Fibroblast of skin of right quadriceps (primary cell): ENCODE measurements around the gene PCDHA3.
"Not testable (repeated sequence)": the region's sequence is repeated elsewhere in the genome, so short reads cannot be mapped to it uniquely, and the experiment has no call there.

Source experiments
- DNase-seq: peaks from one replicate; pipeline ENCODE4 v3.0.0-alpha.2; 2013

Gene PCDHA3

GRCh38 chr5:140800816-140801493 lies at the start of gene PCDHA3:
Gene PCDHA3, plus strand, starts transcription at chr5:140801057.
- peak; percentile 4 for DNase-seq

DNA sequence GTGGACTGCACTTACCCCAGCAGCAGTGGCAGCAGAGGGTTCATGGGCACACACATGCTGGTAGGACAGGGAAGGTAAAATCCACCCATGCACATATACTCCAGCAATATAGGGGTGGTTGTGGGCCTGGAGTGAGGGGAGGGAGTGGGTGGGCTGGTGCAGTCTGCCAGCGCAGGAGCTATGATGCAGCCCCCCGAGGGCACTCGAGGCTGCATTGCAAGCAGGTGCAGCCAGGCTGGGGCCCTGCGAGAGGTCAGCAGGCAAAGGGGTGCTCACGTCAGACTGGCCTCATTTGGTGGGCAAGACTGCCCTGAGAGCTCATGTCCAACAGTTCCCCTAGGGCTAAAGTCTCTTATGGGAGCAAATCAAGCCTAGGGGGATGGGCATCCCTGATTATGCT lies 47.3 kb upstream of the PCDHA3 start:
- DNase-seq, result no peak

DNA sequence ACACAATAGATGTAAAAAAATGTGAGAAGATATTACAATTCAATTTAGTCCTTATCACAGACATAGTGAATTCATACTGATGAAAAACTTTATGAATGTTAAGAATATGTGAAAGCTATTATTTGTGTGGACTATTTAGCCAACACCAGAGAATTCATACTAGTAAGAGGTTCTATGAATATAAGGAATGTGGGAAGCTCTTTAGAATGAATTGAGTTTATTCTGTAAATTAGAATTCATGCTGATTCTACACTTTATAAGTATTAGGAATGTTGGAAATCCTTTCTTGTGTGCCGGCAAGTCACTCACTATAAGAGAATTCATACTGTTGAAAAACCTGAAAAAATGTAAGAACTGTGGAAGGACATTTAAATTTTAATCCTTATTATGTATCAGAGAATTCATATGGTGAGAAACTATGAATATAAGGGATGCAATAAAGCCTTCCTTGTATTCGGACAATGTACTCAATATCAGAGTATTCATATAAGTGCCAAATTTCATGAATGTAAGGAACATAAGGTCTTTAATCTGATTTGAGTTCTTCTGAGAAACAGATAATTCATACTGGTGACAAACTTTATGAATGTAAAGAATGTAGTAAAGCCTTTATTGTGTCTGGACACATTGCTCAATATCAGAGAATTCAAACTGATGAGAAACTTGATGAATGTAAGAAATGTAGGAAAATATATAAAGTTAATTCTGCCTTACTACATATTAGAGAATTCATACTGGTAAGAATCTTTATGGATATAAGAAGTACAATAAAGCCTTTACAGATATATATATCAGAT lies 36.5 kb upstream of the PCDHA3 start:
- DNase-seq, result no peak

DNA sequence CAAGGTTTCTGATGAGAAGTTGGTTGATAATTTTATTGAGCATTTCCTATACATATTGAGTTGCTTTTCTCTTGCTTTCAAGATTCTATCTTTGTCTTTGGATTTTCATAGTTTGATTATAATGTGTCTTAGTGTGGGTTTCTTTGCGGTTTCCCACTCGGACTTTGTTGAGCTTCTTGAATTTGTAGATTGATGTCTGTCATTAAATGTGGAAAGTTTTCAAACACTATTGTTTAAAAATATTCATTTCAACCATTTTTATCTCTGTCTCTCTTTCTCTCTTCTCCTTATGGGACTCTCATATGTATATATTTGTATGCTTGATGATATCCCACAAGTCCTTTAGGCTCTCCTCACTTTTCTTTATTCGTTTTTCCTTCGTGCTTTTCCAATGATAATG lies 33.4 kb upstream of the PCDHA3 start:
- no peak for DNase-seq

GRCh38 chr5:140780512-140780911 lies 20.3 kb upstream of the PCDHA3 start:
- DNase-seq, result no peak

- no peak for DNase-seq
Observed at GRCh38 chr5:140785905-140786686, 14.8 kb upstream of the PCDHA3 start, which contains the start of gene PCDHA1. Gene PCDHA1, plus strand, starts transcription at chr5:140786140.

- DNase-seq, result not testable (repeated sequence)
Observed at GRCh38 chr5:140787422-140787821, 13.4 kb upstream of the PCDHA3 start.

- not testable (repeated sequence) for DNase-seq
Observed at GRCh38 chr5:140787849-140788504, 12.9 kb upstream of the PCDHA3 start.

DNA sequence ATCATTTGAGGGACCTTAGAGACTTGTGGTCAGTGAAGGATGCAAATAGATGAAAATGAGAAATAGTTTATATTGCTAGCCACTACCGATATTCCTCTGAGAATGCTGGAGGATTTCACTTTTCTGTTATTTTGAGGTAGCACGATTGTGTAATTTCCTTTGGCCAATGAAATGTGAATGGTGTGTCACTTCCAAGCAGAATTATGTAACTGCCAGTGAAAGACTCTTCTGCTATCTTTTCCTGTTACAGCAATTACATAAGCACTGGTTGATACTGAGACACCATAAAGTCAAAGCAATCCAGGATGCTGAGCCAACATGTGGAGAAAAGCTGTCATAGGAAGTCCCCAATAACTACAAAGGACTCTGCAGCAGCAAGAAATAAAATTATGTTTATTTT lies 9.8 kb upstream of the PCDHA3 start:
- no peak for DNase-seq

DNA sequence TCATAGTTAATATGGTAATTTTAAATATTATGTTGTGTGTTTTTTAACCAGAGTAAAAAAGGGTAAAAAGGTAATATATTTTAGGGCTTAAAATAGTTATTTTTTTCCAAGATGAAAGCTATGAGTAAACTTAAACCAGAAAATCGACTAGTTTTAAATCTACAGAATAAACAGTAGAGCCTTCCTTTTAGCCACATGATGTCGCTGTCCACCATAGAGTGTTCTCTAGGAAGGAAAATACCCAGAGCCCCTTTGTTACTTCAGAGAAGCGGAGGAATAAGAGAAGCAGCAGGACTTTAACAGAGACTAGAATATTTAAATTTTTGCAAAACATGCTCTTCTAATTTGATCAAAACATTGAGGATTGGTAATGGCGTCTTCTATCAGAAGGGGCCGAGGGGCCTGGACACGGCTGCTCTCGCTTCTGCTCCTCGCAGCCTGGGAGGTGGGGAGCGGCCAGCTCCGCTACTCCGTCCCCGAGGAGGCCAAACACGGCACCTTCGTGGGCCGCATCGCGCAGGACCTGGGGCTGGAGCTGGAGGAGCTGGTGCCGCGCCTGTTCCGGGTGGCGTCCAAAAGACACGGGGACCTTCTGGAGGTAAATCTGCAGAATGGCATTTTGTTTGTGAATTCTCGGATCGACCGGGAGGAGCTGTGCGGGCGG lies 6.1 kb upstream of the PCDHA3 start, which contains the start of gene PCDHA2:
PCDHA2 (plus strand) TSS at position 258 of the 664 bp plus-strand sequence.
- no peak for DNase-seq

GRCh38 chr5:140795259-140795641 lies 5.6 kb upstream of the PCDHA3 start:
- no peak for DNase-seq

DNA sequence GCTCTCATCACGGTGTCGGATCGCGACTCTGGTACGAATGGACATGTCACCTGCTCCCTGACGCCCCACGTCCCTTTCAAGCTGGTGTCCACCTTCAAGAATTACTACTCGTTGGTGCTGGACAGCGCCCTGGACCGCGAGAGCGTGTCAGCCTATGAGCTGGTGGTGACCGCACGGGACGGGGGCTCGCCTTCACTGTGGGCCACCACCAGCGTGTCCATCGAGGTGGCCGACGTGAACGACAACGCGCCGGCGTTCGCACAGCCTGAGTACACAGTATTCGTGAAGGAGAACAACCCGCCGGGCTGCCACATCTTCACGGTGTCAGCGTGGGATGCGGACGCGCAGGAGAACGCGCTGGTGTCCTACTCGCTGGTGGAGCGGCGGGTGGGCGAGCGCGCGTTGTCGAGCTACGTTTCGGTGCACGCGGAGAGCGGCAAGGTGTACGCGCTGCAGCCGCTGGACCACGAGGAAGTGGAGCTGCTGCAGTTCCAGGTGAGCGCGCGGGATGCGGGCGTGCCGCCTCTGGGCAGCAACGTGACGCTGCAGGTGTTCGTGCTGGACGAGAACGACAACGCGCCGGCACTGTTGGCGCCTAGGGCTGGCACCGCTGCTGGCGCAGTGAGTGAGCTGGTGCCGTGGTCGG lies 4.7 kb upstream of the PCDHA3 start:
- not testable (repeated sequence) for DNase-seq

DNA sequence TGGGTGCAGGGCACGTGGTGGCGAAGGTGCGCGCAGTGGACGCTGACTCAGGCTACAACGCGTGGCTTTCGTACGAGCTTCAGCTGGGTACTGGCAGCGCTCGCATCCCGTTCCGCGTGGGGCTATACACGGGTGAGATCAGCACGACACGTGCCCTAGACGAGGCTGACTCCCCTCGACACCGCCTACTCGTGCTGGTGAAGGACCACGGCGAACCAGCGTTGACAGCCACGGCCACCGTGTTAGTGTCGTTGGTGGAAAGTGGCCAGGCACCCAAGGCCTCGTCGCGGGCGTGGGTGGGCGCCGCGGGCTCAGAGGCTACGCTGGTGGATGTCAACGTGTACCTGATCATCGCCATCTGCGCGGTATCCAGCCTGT lies 4.2 kb upstream of the PCDHA3 start:
- no peak for DNase-seq

- DNase-seq, result no peak
Observed at GRCh38 chr5:140801494-140801841, 611 bp downstream of the PCDHA3 start.

- DNase-seq, result not testable (repeated sequence)
Observed at GRCh38 chr5:140802381-140802780, 1.5 kb downstream of the PCDHA3 start.

DNA sequence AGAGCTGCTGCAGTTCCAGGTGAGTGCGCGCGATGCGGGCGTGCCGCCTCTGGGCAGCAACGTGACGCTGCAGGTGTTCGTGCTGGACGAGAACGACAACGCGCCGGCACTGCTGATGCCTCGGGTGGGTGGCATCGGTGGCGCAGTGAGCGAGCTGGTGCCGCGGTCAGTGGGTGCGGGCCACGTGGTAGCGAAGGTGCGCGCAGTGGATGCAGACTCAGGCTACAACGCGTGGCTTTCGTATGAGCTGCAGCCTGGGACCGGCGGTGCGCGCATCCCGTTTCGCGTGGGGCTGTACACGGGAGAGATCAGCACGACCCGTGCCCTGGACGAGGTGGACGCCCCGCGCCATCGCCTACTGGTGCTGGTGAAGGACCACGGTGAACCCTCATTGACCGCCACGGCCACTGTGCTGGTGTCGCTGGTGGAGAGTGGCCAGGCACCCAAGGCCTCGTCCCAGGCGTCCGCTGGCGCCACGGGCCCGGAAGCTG lies 2.0 kb downstream of the PCDHA3 start:
- DNase-seq, result no peak

DNA sequence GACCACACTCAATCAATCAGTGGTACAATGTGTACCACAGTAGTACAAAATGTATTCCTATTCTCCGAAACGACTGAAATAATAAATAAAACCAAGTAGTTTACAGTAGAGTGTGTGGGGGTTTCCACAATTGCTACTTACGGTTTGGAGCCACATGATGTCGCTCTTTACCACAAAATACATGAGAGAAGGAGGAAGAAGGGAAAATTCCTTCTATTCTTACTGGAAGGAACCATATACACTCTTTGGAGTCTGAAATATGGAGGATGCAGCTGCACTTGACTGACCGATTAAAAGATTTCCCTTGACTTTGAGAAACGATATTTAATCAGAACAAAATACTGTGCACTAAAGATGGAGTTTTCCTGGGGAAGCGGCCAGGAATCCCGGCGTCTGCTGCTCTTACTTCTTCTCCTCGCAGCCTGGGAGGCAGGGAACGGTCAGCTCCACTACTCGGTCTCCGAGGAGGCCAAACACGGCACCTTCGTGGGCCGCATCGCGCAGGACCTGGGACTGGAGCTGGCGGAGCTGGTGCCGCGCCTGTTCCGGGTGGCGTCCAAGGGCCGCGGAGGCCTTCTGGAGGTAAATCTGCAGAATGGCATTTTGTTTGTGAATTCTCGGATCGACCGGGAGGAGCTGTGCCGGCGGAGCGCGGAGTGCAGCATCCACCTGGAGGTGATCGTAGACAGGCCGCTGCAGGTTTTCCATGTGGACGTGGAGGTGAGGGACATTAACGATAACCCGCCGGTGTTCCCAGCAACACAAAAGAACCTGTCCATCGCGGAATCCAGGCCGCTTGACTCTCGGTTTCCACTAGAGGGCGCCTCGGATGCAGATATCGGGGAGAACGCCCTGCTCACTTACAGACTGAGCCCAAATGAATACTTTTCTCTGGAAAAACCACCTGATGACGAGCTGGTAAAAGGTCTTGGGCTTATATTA lies 6.2 kb downstream of the PCDHA3 start, which contains the start of gene PCDHA4:
PCDHA4 (plus strand) TSS at position 235 of the 942 bp plus-strand sequence.
- DNase-seq, result no peak

- DNase-seq, result not testable (repeated sequence)
Observed at GRCh38 chr5:140808241-140808888, 7.5 kb downstream of the PCDHA3 start.

- no peak for DNase-seq
Observed at GRCh38 chr5:140808889-140809291, 8.0 kb downstream of the PCDHA3 start.
